ENCODE measurements around the gene APELA.
"Not testable (repeated sequence)": the region's sequence is repeated elsewhere in the genome, so short reads cannot be mapped to it uniquely, and the experiment has no call there.

Gene APELA

GRCh38 chr4:164876700-164877324, at the start of gene APELA:
APELA (plus strand) TSS chr4:164877178; CDS start chr4:164877332, 154 bp downstream.
- DNase-seq = no peak

- no peak for DNase-seq
Observed at GRCh38 chr4:164828955-164829354, 48.0 kb upstream of the APELA start.

GRCh38 chr4:164846566-164846965, 30.4 kb upstream of the APELA start:
- DNase-seq = peak; percentile 65

- DNase-seq = no peak
Observed at GRCh38 chr4:164847016-164847415, 30.0 kb upstream of the APELA start.

GRCh38 chr4:164847967-164848649, 28.9 kb upstream of the APELA start:
- peak; percentile 47 for DNase-seq

- DNase-seq = no peak
Observed at GRCh38 chr4:164856396-164856795, 20.6 kb upstream of the APELA start.

GRCh38 chr4:164866817-164867490, 10.0 kb upstream of the APELA start:
- DNase-seq = no peak

- DNase-seq = no peak
Observed at GRCh38 chr4:164871673-164872072, 5.3 kb upstream of the APELA start.

GRCh38 chr4:164872481-164872880, 4.5 kb upstream of the APELA start:
- no peak for DNase-seq

GRCh38 chr4:164874789-164875188, 2.2 kb upstream of the APELA start:
- DNase-seq = no peak

- DNase-seq = no peak
Observed at GRCh38 chr4:164880489-164881262, 3.7 kb downstream of the APELA start.

- peak; percentile 17 for DNase-seq
Observed at GRCh38 chr4:164888096-164888715, 11.2 kb downstream of the APELA start.

GRCh38 chr4:164890691-164891090, 13.7 kb downstream of the APELA start:
- DNase-seq = no peak

GRCh38 chr4:164892018-164892417, 15.0 kb downstream of the APELA start:
- no peak for DNase-seq

- DNase-seq = no peak
Observed at GRCh38 chr4:164894702-164895101, 17.7 kb downstream of the APELA start.

- no peak for DNase-seq
Observed at GRCh38 chr4:164902608-164903007, 25.6 kb downstream of the APELA start.

GRCh38 chr4:164904336-164904735, 27.4 kb downstream of the APELA start:
- no peak for DNase-seq

- DNase-seq = no peak
Observed at GRCh38 chr4:164904941-164905340, 28.0 kb downstream of the APELA start.

- no peak for DNase-seq
Observed at GRCh38 chr4:164906368-164906767, 29.4 kb downstream of the APELA start.

GRCh38 chr4:164913506-164913905, 36.5 kb downstream of the APELA start:
- DNase-seq = not testable (repeated sequence)

- no peak for DNase-seq
Observed at GRCh38 chr4:164918956-164919355, 42.0 kb downstream of the APELA start.

GRCh38 chr4:164924670-164925238, 47.8 kb downstream of the APELA start:
- DNase-seq = no peak

- no peak for DNase-seq
Observed at GRCh38 chr4:164926301-164926700, 49.3 kb downstream of the APELA start.
